Large intestine (tissue), 3 donors: ENCODE results near the gene ZNF268. TPM values are rescaled to one million over a fixed set of nuclear protein-coding genes. Genes with fewer than 3 reads are reported as not detected.

ENCODE experiments used
- DNase-seq, 2 donors: peaks; one replicate each; pipeline versions ENCODE4 v3.0.0 to v3.0.0-alpha.2; 2013
- H3K27ac ChIP-seq: one replicate; pipeline ENCODE4 v1.5.1; 2013; ENCODE audit warnings: low read length
- H3K27me3 ChIP-seq: 2 replicates; pipeline ENCODE4 v1.6.1; 2013; ENCODE audit warnings: low read length; ENCODE audit not compliant: control insufficient read depth, insufficient read depth
- H3K36me3 ChIP-seq: 2 replicates; pipeline ENCODE4 v1.6.1; 2013; ENCODE audit warnings: low read length; ENCODE audit not compliant: control insufficient read depth, insufficient read depth
- H3K4me1 ChIP-seq: one replicate; pipeline ENCODE4 v1.6.1; 2013; ENCODE audit warnings: low read length; ENCODE audit not compliant: control insufficient read depth, insufficient read depth
- H3K4me3 ChIP-seq: one replicate; pipeline ENCODE4 v1.5.1; 2013; ENCODE audit warnings: low read length
- H3K9me3 ChIP-seq: one replicate; pipeline ENCODE4 v1.6.1; 2013; ENCODE audit warnings: mild to moderate bottlenecking, low read depth, low read length, moderate library complexity; ENCODE audit not compliant: control insufficient read depth
- WGBS: methylation state at CpG from one replicate; pipeline ENCODE4 v1.1.5; 2013; ENCODE audit warnings: low lambda C conversion rate; ENCODE audit not compliant: insufficient coverage; 5-methylcytosine and 5-hydroxymethylcytosine counted together
- polyA plus RNA-seq: library from polyadenylated mRNA; unstranded; fragments of 120-200 nt; gene quantifications from one replicate; pipeline ENCODE4 v1.2.1, GENCODE V29; 2013

ZNF268 gene
- polyA plus RNA-seq, 1 donor: 23.2 TPM

DNA sequence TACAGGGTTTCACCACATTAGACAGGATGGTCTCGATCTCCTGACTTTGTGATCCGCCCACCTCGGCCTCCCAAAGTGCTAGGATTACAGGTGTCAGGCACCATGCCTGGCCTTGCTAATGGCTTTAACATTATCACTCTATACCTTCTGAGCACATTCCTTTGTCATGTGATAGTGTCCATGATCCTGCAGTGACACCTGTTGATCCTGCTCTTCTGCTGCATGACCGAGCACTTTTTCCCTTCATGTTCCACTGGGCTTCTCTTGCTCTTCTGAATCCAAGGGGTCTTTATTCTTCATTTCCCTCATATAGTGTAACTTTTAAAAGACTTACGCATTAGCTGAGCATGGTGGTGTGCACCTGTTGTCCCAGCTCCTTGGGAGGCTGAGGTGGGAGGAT lies 11.6 kb downstream of the ZNF268 start:
- H3K9me3 ChIP-seq: peaks cover 52% of the 10 kb centered on the region
- peaks cover 78% of the 10 kb centered on the region for H3K36me3 ChIP-seq
- no peak for DNase-seq
- no peaks in the 10 kb centered on the region for H3K4me1 ChIP-seq
- H3K27me3 ChIP-seq: no peaks in the 10 kb centered on the region
- no peak overlapping the region for H3K27ac ChIP-seq
- no CpG with 5 or more reads among the region's 5 CpGs for WGBS
- no peak overlapping the region for H3K4me3 ChIP-seq

GRCh38 chr12:133201888-133202287 lies 20.6 kb downstream of the ZNF268 start:
- Histone ChIP-seq H3K27me3 (no peaks in the 10 kb centered on the region), H3K4me3 (no peak overlapping the region), H3K9me3 (peaks cover 33% of the 10 kb centered on the region), H3K36me3 (peaks cover 18% of the 10 kb centered on the region), H3K4me1 (no peaks in the 10 kb centered on the region), H3K27ac (no peak overlapping the region)
- WGBS: 100% methylated on average over 1 of the region's 2 CpGs
- DNase-seq: no peak

GRCh38 chr12:133202493-133203343 lies 21.4 kb downstream of the ZNF268 start:
- peaks cover 34% of the 10 kb centered on the region for H3K9me3 ChIP-seq
- H3K27me3 ChIP-seq: no peaks in the 10 kb centered on the region
- WGBS: no CpG with 5 or more reads among the region's 2 CpGs
- no peak overlapping the region for H3K4me3 ChIP-seq
- no peak for DNase-seq
- H3K4me1 ChIP-seq: no peaks in the 10 kb centered on the region
- peaks cover 18% of the 10 kb centered on the region for H3K36me3 ChIP-seq
- no peak overlapping the region for H3K27ac ChIP-seq

- DNase-seq: no peak
- Histone ChIP-seq H3K27me3 (no peaks in the 10 kb centered on the region), H3K4me1 (no peaks in the 10 kb centered on the region), H3K4me3 (no peak overlapping the region), H3K27ac (no peak overlapping the region), H3K9me3 (peaks cover 42% of the 10 kb centered on the region), H3K36me3 (peaks cover 18% of the 10 kb centered on the region)
- WGBS: 75% methylated on average over 2 of the region's 7 CpGs
These were observed 22.3 kb downstream of the ZNF268 start for GRCh38 chr12:133203344-133204263.

DNA sequence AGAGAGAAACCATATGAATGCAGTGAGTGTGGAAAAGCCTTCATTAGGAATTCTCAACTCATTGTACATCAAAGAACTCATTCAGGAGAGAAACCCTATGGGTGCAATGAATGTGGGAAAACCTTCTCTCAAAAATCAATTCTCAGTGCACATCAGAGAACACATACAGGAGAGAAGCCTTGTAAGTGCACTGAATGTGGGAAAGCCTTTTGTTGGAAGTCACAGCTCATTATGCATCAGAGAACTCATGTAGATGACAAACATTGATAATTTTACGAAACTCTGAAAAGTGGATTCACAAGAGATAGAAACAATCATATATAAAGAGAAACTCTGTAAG lies 22.9 kb downstream of the ZNF268 start:
- WGBS: 100% methylated on average over 1 of the region's 1 CpG
- Histone ChIP-seq H3K4me3 (no peak overlapping the region), H3K36me3 (peaks cover 18% of the 10 kb centered on the region), H3K4me1 (no peaks in the 10 kb centered on the region), H3K9me3 (peaks cover 49% of the 10 kb centered on the region), H3K27ac (no peak overlapping the region), H3K27me3 (no peaks in the 10 kb centered on the region)
- DNase-seq: no peak

GRCh38 chr12:133206390-133206789 lies 25.1 kb downstream of the ZNF268 start:
- WGBS: 100% methylated on average over 1 of the region's 2 CpGs

DNA sequence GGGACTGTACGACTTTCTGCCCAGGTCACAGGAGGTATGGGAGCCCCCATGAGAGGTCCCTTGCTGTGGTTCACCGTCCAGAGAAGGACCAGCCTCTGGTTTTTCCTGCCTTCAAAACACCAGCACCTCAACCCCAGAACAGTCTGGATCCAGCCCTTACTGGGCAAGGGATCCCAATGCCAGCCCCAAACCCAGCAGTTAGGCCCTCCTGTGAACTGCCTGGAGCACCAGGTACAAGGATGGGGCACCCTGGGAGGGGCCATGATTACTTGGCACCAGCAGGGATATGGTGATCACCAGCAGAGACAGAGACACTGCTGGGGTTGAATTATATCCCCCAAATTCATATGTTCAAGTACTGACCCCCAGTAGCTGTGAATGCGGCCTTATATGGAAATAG lies 34.4 kb downstream of the ZNF268 start:
- H3K27me3 ChIP-seq: no peaks in the 10 kb centered on the region
- no peak overlapping the region for H3K4me3 ChIP-seq
- H3K9me3 ChIP-seq: peaks cover 42% of the 10 kb centered on the region
- no peaks in the 10 kb centered on the region for H3K36me3 ChIP-seq
- no peak overlapping the region for H3K27ac ChIP-seq
- H3K4me1 ChIP-seq: no peaks in the 10 kb centered on the region
- WGBS: no CpG with 5 or more reads among the region's 3 CpGs
- no peak for DNase-seq

More at GRCh38 chr12:133206390-133206789, 25.1 kb downstream of the ZNF268 start:
- Histone ChIP-seq H3K36me3 (peaks cover 13% of the 10 kb centered on the region), H3K9me3 (peaks cover 48% of the 10 kb centered on the region), H3K27me3 (no peaks in the 10 kb centered on the region), H3K27ac (no peak overlapping the region), H3K4me1 (no peaks in the 10 kb centered on the region), H3K4me3 (no peak overlapping the region)
- no peak for DNase-seq

GRCh38 chr12:133217219-133217618 lies 35.9 kb downstream of the ZNF268 start:
- H3K27ac ChIP-seq: no peak overlapping the region
- no peaks in the 10 kb centered on the region for H3K36me3 ChIP-seq
- peaks cover 43% of the 10 kb centered on the region for H3K9me3 ChIP-seq
- no peak overlapping the region for H3K4me3 ChIP-seq
- no CpG with 5 or more reads among the region's 3 CpGs for WGBS
- no peak for DNase-seq
- no peaks in the 10 kb centered on the region for H3K4me1 ChIP-seq
- H3K27me3 ChIP-seq: no peaks in the 10 kb centered on the region

DNA sequence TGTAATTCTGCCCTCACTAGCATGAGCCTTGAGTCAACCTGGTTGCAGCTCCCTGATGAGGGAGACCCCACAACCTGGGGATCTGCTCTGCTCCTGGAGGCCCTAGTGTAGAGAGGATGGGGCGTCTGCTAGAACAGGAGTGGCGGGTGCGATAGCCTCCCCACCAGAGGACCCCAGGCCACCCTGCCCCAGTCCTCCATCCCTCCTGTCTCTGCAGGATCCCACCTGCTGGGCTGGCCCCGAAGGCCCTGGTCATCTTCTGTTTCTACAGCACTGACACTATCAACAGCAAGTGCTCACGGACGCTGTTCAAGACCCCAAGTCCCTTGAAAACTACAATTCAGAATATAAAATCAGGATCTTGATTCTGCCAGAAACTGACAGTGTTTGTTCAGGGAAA lies 39.2 kb downstream of the ZNF268 start:
- Histone ChIP-seq H3K9me3 (peaks cover 37% of the 10 kb centered on the region), H3K27me3 (no peaks in the 10 kb centered on the region), H3K36me3 (no peaks in the 10 kb centered on the region), H3K4me1 (no peaks in the 10 kb centered on the region), H3K27ac (no peak overlapping the region), H3K4me3 (no peak overlapping the region)
- WGBS: no CpG with 5 or more reads among the region's 6 CpGs
- no peak for DNase-seq

GRCh38 chr12:133221241-133221640 lies 39.9 kb downstream of the ZNF268 start:
- Histone ChIP-seq H3K9me3 (peaks cover 41% of the 10 kb centered on the region), H3K27me3 (no peaks in the 10 kb centered on the region), H3K4me1 (no peaks in the 10 kb centered on the region), H3K27ac (no peak overlapping the region), H3K4me3 (no peak overlapping the region), H3K36me3 (no peaks in the 10 kb centered on the region)
- DNase-seq: no peak
- WGBS: no CpG with 5 or more reads among the region's 16 CpGs
